Naive thymus-derived CD8-positive, alpha-beta T cell (primary cell): ENCODE data around the gene NR4A2. TPM values are rescaled to one million over a fixed set of nuclear protein-coding genes. Genes with fewer than 3 reads are reported as not detected.

Experiments used
- ATAC-seq, 2 donors: fragments of 150-1000 bp; cut with Tn5 transposase in 1 of 2; sonication (Bioruptor Pico), chemical (Tn5 transposase) in 1 of 2; 1 replicate in 1 of 2; 2 replicates in 1 of 2; pipeline ENCODE4 v1.10.0; 2021; ENCODE audit warnings: mild to moderate bottlenecking in 2 of 2, moderate library complexity in 2 of 2
- POLR2A ChIA-PET: fragments of 350-600 bp; sonication (Branson Sonifier 250); formaldehyde crosslinking; loops from one replicate; lab custom pipeline; 2021; ENCODE audit warnings: antibody characterized with exemption; lab: Charles Lee
- DNase-seq, 10 donors: peaks; one replicate each; pipeline versions ENCODE4 v3.0.0 to v3.0.0-alpha.2; 2020 to 2022
- H3K27ac Mint-ChIP-seq, 10 donors: one replicate each; pipeline ENCODE4 v1.8.0; 2020 to 2022; ENCODE audit warnings: mild to moderate bottlenecking in 10 of 10, mixed read lengths in 10 of 10, moderate library complexity in 4 of 10, inconsistent platforms in 1 of 10
- H3K27me3 Mint-ChIP-seq, 5 donors: one replicate each; pipeline ENCODE4 v1.8.0; 2021 to 2022; ENCODE audit warnings: mixed read lengths in 5 of 5
- H3K36me3 Mint-ChIP-seq, 3 donors: one replicate each; pipeline ENCODE4 v1.8.0; 2020 to 2022; ENCODE audit warnings: mixed read lengths in 3 of 3, mild to moderate bottlenecking in 2 of 3, inconsistent platforms in 1 of 3
- H3K4me1 Mint-ChIP-seq, 4 donors: one replicate each; pipeline ENCODE4 v1.8.0; 2021 to 2022; ENCODE audit warnings: mixed read lengths in 4 of 4
- H3K4me3 Mint-ChIP-seq, 10 donors: one replicate each; pipeline ENCODE4 v1.8.0; 2020 to 2022; ENCODE audit warnings: mild to moderate bottlenecking in 10 of 10, mixed read lengths in 10 of 10, moderate library complexity in 6 of 10, inconsistent platforms in 1 of 10
- H3K9me3 Mint-ChIP-seq, 9 donors: one replicate each; pipeline ENCODE4 v1.8.0; 2020 to 2022; ENCODE audit warnings: mixed read lengths in 9 of 9, mild to moderate bottlenecking in 3 of 9, inconsistent platforms in 1 of 9, moderate library complexity in 1 of 9
- polyA plus RNA-seq, 3 donors: library from polyadenylated mRNA; unstranded; fragments of 300-500 nt; fragmentation: Illumina TruSeq; gene quantifications; one replicate each; pipeline ENCODE4 v1.2.3, GENCODE V29; 2021
- total RNA-seq, 8 experiments: library from RNA in 2 of 8; stranded (reverse) in 2 of 8; gene quantifications; one replicate each; pipeline ENCODE4 v1.2.3 and lab custom pipeline; 2021 to 2026

The NR4A2 gene
- total and polyA plus RNA-seq, 5 experiments from 2014 or later, result 1.8 to 20.1 (median 4.8) TPM

DNA sequence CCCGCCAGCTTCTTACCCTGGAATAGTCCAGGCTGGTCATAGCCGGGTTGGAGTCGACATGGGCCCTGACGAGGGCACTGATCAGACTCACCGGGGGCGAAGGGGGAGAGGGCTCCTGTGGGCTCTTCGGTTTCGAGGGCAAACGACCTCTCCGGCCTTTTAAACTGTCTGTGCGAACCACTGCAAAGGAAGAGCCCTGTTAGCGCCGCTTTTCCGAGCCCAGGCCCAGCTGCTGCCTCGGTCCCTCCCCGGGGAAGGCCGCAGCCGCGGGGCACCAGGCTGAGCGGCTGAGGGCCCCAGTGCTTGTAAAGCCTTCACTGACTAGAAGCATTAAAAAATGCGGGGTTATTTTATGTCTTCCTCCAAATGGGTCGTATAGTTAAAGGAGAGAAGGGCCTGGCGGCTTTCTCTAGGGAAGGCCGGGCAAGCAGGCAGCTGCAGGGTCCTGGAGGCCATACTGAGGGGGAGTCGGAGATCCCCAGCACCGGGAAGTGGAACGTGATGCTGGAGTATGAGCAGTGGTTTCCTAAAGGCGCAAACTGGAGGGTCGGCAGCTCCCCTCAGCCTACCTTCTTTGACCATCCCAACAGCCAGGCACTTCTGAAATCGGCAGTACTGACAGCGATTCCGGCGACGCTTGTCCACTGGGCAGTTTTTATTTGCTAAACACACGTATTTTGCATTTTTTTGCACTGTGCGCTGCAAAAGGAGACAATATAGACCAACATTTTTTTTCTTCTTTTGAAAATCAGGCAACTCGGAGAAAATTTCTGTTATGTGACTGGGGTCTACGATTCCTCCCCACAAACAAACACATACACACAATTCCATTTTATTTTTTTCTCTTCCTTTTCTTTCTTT lies 4.5 kb downstream of the NR4A2 start:
- Mint-ChIP-seq H3K27ac (peak overlapping the region in 2 of 10 donors; percentile 70 to 92), H3K4me1 (peaks cover 29 to 52% (median 41%) of the 10 kb centered on the region in 4 donors), H3K36me3 (peaks cover 11 to 21% (median 18%) of the 10 kb centered on the region in 3 donors), H3K27me3 (peaks cover 34 to 71% (median 57%) of the 10 kb centered on the region in 5 donors), H3K9me3 (peaks cover 0 to 3% (median 0%) of the 10 kb centered on the region in 9 donors), H3K4me3 (peak overlapping the region in 7 of 10 donors; percentile 15 to 99 (median 47))
- DNase-seq (peak in 5 of 10 donors; percentile 22 to 38 (median 35)), ATAC-seq (no peak)
- POLR2A ChIA-PET, result interaction anchor here (7.8 kb wide), 1 partner anchor 15 kb away, joined by 76 read pairs; no protein-coding TSS in a partner anchor

DNA sequence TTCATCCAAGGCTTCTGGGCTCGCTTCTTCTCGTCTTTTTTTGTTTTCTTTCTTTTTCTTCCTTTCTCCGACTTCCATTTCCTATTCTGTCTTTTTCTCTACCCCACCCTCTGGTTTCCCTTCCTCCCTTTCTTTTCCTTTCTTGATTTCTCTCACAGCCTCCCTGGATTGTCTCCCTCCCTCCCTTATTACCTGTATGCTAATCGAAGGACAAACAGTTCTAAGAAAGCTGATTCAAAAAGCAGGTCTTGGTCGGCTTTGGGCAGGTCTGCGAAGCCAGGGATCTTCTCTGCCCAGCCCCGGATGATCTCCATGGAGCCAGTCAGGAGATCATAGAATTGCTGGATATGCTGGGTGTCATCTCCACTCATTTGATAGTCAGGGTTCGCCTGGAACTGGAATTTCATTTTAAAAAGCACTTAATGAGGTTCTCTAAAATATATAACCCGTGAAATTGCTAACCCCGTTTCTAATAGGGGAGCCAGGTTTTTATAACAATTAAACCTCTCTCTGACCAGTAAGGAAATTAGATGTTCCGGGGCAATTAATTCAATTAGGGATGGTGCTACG lies 5.9 kb downstream of the NR4A2 start:
- H3K4me1 Mint-ChIP-seq, result peaks cover 30 to 52% (median 46%) of the 10 kb centered on the region in 4 donors
- peaks cover 45 to 85% (median 71%) of the 10 kb centered on the region in 5 donors for H3K27me3 Mint-ChIP-seq
- peaks cover 15 to 21% (median 16%) of the 10 kb centered on the region in 3 donors for H3K36me3 Mint-ChIP-seq
- H3K4me3 Mint-ChIP-seq, result peak overlapping the region in 3 of 10 donors; percentile 23 to 58 (median 42)
- peak overlapping the region in 2 of 10 donors; percentile 90 to 92 for H3K27ac Mint-ChIP-seq
- POLR2A ChIA-PET, result no interaction called here
- H3K9me3 Mint-ChIP-seq, result peaks cover 0 to 6% (median 0%) of the 10 kb centered on the region in 9 donors
- DNase-seq (peak in 2 of 10 donors; percentile 13 to 38), ATAC-seq (no peak)

DNA sequence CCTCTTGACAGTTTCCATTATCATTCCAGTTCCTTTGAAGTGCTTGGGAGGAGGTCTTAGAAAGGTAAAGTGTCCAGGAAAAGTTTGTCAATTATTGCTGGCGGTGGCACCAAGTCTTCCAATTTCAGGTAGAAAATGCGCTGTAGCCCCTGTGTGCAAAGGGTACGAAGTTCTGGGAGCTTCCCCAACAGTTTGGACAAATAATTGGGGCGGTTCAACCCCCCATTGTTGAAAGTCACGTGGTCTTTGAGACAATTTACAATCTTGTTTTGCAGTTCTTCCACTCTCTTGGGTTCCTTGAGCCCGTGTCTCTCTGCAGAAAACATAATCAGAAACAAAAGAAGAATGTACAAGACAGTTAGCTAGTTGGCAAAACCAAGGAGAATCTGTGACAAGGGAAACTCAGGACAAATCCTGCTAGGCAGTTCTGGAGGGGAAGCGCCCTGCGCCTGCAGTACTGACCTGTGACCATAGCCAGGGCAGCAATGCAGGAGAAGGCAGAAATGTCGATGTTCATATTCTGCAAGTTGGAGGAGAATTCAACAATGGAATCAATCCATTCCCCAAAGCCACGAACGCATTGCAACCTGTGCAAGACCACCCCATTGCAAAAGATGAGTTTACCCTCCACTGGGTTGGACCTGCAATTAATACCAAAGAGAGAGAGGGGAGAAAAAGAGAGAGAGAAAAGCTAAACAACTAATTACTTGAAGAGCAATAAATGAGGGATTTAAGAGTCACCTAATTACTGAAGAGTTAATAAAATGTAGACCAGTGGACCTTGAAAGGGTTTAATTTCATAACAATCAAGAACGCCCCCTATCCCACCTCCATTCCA lies 6.6 kb downstream of the NR4A2 start:
- peak overlapping the region in 1 of 10 donors; percentile 20 for H3K4me3 Mint-ChIP-seq

GRCh38 chr2:156323754-156324153 lies 8.8 kb downstream of the NR4A2 start:
- peak overlapping the region in 1 of 10 donors; percentile 85 for H3K27ac Mint-ChIP-seq
- DNase-seq (peak in 1 of 10 donors; percentile 27), ATAC-seq (no peak)
- H3K4me1 Mint-ChIP-seq, result peaks cover 30 to 50% (median 42%) of the 10 kb centered on the region in 4 donors
- POLR2A ChIA-PET, result interaction anchor here (2.2 kb wide), 1 partner anchor 11 kb away, joined by 7 read pairs; no protein-coding TSS in a partner anchor
- peaks cover 14 to 20% (median 16%) of the 10 kb centered on the region in 3 donors for H3K36me3 Mint-ChIP-seq
- H3K4me3 Mint-ChIP-seq, result peak overlapping the region in 2 of 10 donors; percentile 68 to 80
- peaks cover 0 to 3% (median 0%) of the 10 kb centered on the region in 9 donors for H3K9me3 Mint-ChIP-seq
- peaks cover 47 to 92% (median 73%) of the 10 kb centered on the region in 5 donors for H3K27me3 Mint-ChIP-seq

More for the DNA sequence above, 6.6 kb downstream of the NR4A2 start:
- POLR2A ChIA-PET, result interaction anchor here (0.6 kb wide), 1 partner anchor 227 kb away, joined by 10 read pairs; no protein-coding TSS in a partner anchor
- no peak for ATAC-seq
- H3K4me1 Mint-ChIP-seq, result peaks cover 32 to 51% (median 45%) of the 10 kb centered on the region in 4 donors
- H3K27ac Mint-ChIP-seq, result peak overlapping the region in 2 of 10 donors; percentile 90 to 92
- peak in 3 of 10 donors; percentile 12 to 30 (median 24) for DNase-seq
- peaks cover 49 to 92% (median 74%) of the 10 kb centered on the region in 5 donors for H3K27me3 Mint-ChIP-seq
- peaks cover 0 to 6% (median 0%) of the 10 kb centered on the region in 9 donors for H3K9me3 Mint-ChIP-seq
- H3K36me3 Mint-ChIP-seq, result peaks cover 15 to 21% (median 16%) of the 10 kb centered on the region in 3 donors

DNA sequence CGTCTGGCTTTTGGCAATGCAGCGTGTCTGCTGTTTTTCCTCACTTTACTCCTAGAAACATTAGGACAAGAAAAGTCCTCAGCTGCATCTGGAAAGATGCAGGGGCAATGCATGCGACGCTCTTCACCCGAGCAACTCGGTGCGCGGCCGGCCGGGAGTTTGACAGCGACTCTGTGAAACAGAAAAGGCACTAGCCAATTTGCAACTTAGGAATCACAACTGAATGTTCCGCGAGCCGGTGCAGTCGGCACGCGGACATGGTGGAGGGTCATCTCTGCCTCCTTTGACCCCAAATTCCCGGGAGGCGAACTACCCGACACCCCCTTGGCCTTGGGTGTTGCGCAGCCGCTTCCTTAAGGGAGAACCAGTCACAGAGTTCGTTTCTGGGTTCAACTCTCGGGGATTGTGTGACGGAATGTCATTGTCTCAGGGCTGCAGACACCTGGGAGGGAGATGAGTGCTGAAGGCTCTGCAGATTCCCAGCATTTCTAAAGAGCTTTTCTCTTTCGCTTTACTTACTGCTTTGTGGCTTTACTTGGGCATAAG lies 9.8 kb downstream of the NR4A2 start:
- H3K27ac Mint-ChIP-seq, result peak overlapping the region in 2 of 10 donors; percentile 35 to 85
- peaks cover 50 to 92% (median 73%) of the 10 kb centered on the region in 5 donors for H3K27me3 Mint-ChIP-seq
- peak overlapping the region; percentile 60 to 87 (median 79) for H3K4me3 Mint-ChIP-seq
- POLR2A ChIA-PET, result interaction anchor here (2.2 kb wide), 1 partner anchor 12 kb away, joined by 7 read pairs; no protein-coding TSS in a partner anchor
- peaks cover 10 to 16% (median 13%) of the 10 kb centered on the region in 3 donors for H3K36me3 Mint-ChIP-seq
- H3K4me1 Mint-ChIP-seq, result peaks cover 27 to 45% (median 41%) of the 10 kb centered on the region in 4 donors
- DNase-seq (peak in 1 of 10 donors; percentile 20), ATAC-seq (peak in 1 of 2 donors; percentile 6)
- peaks cover 0 to 3% (median 0%) of the 10 kb centered on the region in 9 donors for H3K9me3 Mint-ChIP-seq

GRCh38 chr2:156322051-156322685 lies 10.4 kb downstream of the NR4A2 start:
- Mint-ChIP-seq H3K27me3 (peaks cover 51 to 92% (median 77%) of the 10 kb centered on the region in 5 donors), H3K4me3 (peak overlapping the region; percentile 63 to 87 (median 79)), H3K9me3 (peaks cover 0 to 3% (median 0%) of the 10 kb centered on the region in 9 donors), H3K27ac (peak overlapping the region in 3 of 10 donors; percentile 35 to 82 (median 48)), H3K36me3 (peaks cover 10 to 16% (median 13%) of the 10 kb centered on the region in 3 donors), H3K4me1 (peaks cover 27 to 45% (median 41%) of the 10 kb centered on the region in 4 donors)
- POLR2A ChIA-PET, result no interaction called here
- ATAC-seq (peak; percentile 21 to 28), DNase-seq (peak in 2 of 10 donors; percentile 6 to 36)

DNA sequence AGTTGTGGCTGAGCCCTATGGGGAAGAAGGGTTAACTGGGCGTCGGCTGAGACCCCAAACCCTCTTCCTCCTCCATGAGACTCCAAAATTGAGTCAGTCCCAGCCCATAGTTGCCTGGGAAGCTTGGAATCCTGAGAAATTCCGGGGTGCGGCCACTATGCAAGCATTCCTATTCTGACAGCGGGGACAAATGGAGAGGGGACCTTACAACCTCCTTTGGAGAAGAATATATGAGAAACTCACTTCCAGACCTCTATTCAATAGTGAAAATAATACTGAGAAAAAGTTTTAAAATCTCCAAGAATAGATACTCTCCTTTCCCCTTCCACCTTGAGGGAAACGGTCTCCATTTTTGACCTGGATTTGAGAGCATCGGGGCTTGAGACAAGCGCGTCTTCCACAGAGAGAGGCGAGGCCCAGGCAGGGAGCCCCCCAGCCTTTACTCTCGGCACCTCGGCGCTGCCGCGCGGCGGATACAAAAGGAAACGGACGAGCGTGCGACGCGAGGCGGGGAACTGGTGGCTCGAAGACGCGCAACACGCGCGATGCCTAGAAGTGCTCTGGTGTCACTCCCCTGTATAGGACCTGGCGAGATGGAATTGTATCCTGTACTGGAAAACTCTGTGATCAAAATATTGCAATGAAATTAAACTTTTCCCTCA lies 11.1 kb downstream of the NR4A2 start:
- peaks cover 0 to 3% (median 0%) of the 10 kb centered on the region in 9 donors for H3K9me3 Mint-ChIP-seq
- peak; percentile 37 to 54 for ATAC-seq
- POLR2A ChIA-PET, result no interaction called here
- peaks cover 6 to 16% (median 9%) of the 10 kb centered on the region in 3 donors for H3K36me3 Mint-ChIP-seq
- H3K27me3 Mint-ChIP-seq, result peaks cover 51 to 86% (median 74%) of the 10 kb centered on the region in 5 donors
- peak overlapping the region; percentile 63 to 87 (median 79) for H3K4me3 Mint-ChIP-seq
- H3K27ac Mint-ChIP-seq, result peak overlapping the region in 3 of 10 donors; percentile 3 to 15 (median 5)
- H3K4me1 Mint-ChIP-seq, result peaks cover 24 to 42% (median 41%) of the 10 kb centered on the region in 4 donors
- DNase-seq, result peak in 5 of 10 donors; percentile 22 to 52 (median 44)

GRCh38 chr2:156320486-156321098 lies 11.9 kb downstream of the NR4A2 start:
- peak overlapping the region in 9 of 10 donors; percentile 13 to 87 (median 69) for H3K4me3 Mint-ChIP-seq
- H3K4me1 Mint-ChIP-seq, result peaks cover 24 to 42% (median 41%) of the 10 kb centered on the region in 4 donors

GRCh38 chr2:156319811-156320485 lies 12.6 kb downstream of the NR4A2 start:
- POLR2A ChIA-PET, result no interaction called here
- peak; percentile 7 to 9 for ATAC-seq
- H3K27ac Mint-ChIP-seq, result no peak overlapping the region

More at GRCh38 chr2:156320486-156321098, 11.9 kb downstream of the NR4A2 start:
- Mint-ChIP-seq H3K9me3 (peaks cover 0 to 3% (median 0%) of the 10 kb centered on the region in 9 donors), H3K27ac (no peak overlapping the region), H3K36me3 (peaks cover 0 to 12% (median 8%) of the 10 kb centered on the region in 3 donors), H3K27me3 (peaks cover 49 to 78% (median 70%) of the 10 kb centered on the region in 5 donors)
- POLR2A ChIA-PET, result no interaction called here
- DNase-seq (no peak), ATAC-seq (no peak)

More at GRCh38 chr2:156319811-156320485, 12.6 kb downstream of the NR4A2 start:
- Mint-ChIP-seq H3K27me3 (peaks cover 51 to 77% (median 71%) of the 10 kb centered on the region in 5 donors), H3K9me3 (peaks cover 0 to 3% (median 0%) of the 10 kb centered on the region in 9 donors), H3K4me1 (peaks cover 24 to 42% (median 41%) of the 10 kb centered on the region in 4 donors), H3K36me3 (peaks cover 0 to 12% (median 3%) of the 10 kb centered on the region in 3 donors), H3K4me3 (peak overlapping the region in 9 of 10 donors; percentile 16 to 68 (median 61))
- DNase-seq, result no peak
